ENCODE measurements around the gene FLOT1. TPM values are rescaled to one million over a fixed set of nuclear protein-coding genes. Genes with fewer than 3 reads are reported as not detected.

FLOT1 gene
- total and polyA plus RNA-seq, 2 of the 13 experiments (the other 11 are each of a cell fraction or from before 2014, with no cell fraction given): 82.3 to 130 TPM

GRCh38 chr6:30686908-30687658, 55.4 kb downstream of the FLOT1 start (continued):
- TF ChIP-seq ZNF503 (CRISPR knock-in tag; IDR thresholded peaks at IDR 0.05) (no peak), ISX (CRISPR knock-in tag; conservative IDR thresholded peaks at IDR 0.05) (no peak), ZNF792 (CRISPR knock-in tag; IDR thresholded peaks at IDR 0.05) (no peak), ZNF3 (CRISPR knock-in tag; IDR thresholded peaks at IDR 0.05) (no peak), CENPBD1 (CRISPR knock-in tag; IDR thresholded peaks at IDR 0.05; ENCODE audit: borderline replicate concordance, low read depth) (no peak), ZMYM3 (CRISPR knock-in tag; IDR thresholded peaks at IDR 0.05) (0 out of 2 replicates have a peak, but pooled peaks have one; percentile 3), FLYWCH1 (CRISPR knock-in tag; IDR thresholded peaks at IDR 0.05) (no peak), SALL2 (CRISPR knock-in tag; IDR thresholded peaks at IDR 0.05) (no peak), SSRP1 (CRISPR knock-in tag; IDR thresholded peaks at IDR 0.05) (no peak), NCOA1 (CRISPR knock-in tag; IDR thresholded peaks at IDR 0.05) (no peak), ZKSCAN5 (CRISPR knock-in tag; IDR thresholded peaks at IDR 0.05) (no peak), MAFG (CRISPR knock-in tag; IDR thresholded peaks at IDR 0.05) (no peak), ZNF501 (CRISPR knock-in tag; IDR thresholded peaks at IDR 0.05) (no peak; the same call in 1 of the 2 replicates), MTA1 (CRISPR knock-in tag; IDR thresholded peaks at IDR 0.05; ENCODE audit: borderline replicate concordance) (peak; percentile 52), PRMT3 (CRISPR knock-in tag; IDR thresholded peaks at IDR 0.05; ENCODE audit: borderline replicate concordance, low read depth) (no peak), ZNF282 (IDR thresholded peaks at IDR 0.05; ENCODE audit: partially characterized antibody) (no peak), KLF12 (CRISPR knock-in tag; IDR thresholded peaks at IDR 0.05; ENCODE audit: borderline replicate concordance) (0 out of 2 replicates have a peak, but pooled peaks have one; percentile 61), CC2D1A (CRISPR knock-in tag; IDR thresholded peaks at IDR 0.05) (no peak), ZSCAN29 (CRISPR knock-in tag; conservative IDR thresholded peaks at IDR 0.05) (no peak; the same call in none of the 2 replicates), MED1 (CRISPR knock-in tag; IDR thresholded peaks at IDR 0.05) (no peak), DBP (CRISPR knock-in tag; IDR thresholded peaks at IDR 0.05; ENCODE audit: not compliant biosample characterization) (no peak), ZBTB25 (CRISPR knock-in tag; IDR thresholded peaks at IDR 0.05) (no peak), MIER3 (CRISPR knock-in tag; IDR thresholded peaks at IDR 0.05; ENCODE audit: borderline replicate concordance) (no peak), DMAP1 (CRISPR knock-in tag; IDR thresholded peaks at IDR 0.05) (peak; percentile 69; the same call in 1 of the 2 replicates), NR2F6 (IDR thresholded peaks at IDR 0.05) (no peak), NR2F6 (CRISPR knock-in tag; IDR thresholded peaks at IDR 0.05) (no peak), RNF219 (CRISPR knock-in tag; IDR thresholded peaks at IDR 0.05) (no peak)
